Putamen (tissue), 1 donor: ENCODE data around the gene SCGB1C2.
"Not testable (repeated sequence)": the region's sequence is repeated elsewhere in the genome, so short reads cannot be mapped to it uniquely, and the experiment has no call there.

ENCODE experiments used
- DNase-seq: peaks from one replicate; pipeline ENCODE4 v3.0.0-alpha.2; 2016; ENCODE audit warnings: low spot score

Gene SCGB1C2

DNA sequence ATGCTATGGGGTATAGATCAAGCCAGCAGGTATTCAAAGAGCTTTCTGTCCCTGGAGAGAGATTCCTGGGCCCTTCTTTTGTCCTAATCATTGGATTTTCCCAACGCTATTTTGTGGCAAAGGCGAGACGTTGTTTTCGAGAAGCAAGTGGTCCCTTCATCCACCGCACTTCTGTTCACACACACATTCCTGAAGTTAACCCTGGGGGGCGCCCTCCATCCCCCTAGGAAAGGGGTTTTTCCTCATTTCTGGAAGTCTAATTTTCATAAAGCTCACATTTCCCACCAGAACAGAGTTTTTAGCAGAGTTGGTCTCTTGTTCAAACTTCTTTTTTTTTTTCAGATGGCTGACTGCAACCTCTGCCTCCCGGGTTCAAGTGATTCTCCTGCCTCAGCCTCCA is 11.9 kb downstream of the SCGB1C2 start:
- DNase-seq = no peak

- DNase-seq = no peak
Measured at GRCh38 chr17:149897-150584, 12.7 kb downstream of the SCGB1C2 start.

DNA sequence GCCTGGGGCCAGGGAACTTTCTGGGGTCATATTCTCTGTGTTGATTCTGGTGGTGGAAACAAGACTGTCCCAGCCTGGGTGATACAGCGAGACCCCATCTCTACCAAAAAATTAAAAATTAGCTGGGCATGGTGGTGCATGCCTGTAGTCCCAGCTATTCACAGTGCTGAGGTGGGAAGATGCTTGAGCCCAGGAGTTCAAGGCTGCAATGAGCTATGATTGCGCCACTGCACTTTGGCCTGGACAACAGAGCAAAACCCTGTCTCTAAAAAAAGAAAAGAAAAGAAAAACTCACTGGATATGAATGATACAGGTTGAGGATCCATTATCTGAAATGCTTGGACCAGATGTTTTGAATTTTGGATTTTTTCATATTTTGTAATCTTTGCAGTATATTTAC is 13.6 kb downstream of the SCGB1C2 start:
- DNase-seq = no peak

DNA sequence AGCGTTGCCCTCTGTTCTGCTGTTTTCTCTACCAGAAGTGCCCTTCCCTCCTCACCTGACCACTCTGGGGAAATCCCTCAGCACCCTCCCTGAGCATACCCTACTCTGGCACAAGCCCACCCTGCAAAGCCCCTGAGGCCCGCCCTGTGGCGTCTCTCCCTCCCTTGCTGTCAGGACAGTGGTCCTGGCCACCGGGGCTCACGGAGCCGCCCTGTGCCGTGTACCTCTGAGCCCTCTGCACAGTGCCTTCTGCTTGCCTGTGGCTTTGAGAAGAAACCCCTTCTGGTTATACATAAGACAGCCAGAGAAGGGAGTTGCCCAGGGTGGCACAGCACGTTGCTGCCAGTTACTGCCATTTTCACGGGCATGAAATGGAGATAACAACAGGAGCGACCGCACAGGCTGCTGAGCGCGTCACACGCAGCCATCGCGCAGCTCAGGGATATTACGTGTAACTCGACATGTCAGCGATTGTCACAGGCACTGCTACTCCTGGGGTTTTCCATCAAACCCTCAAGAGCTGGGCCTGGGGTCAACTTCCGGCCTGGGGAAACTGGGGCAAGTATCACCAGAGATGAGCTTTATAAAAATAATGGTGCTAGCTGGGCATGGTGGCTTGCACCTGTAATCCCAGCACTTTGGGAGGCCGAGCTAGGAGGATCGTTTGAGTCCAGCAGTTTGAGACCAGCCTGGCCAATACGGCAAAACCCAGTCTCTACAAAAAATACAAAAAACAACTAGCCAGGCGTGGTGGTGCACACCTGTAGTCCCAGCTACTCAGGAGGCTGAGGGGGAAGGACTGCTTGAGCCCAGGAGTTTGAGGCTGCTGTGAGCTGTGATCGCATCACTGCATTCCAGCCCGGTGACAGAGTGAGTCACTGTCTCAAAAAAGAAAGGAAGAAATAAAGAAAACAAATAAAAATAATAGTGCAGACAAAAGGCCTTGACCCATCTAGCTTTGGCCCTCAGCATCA is 14.8 kb downstream of the SCGB1C2 start:
- DNase-seq = no peak

GRCh38 chr17:152860-153420 is 15.6 kb downstream of the SCGB1C2 start:
- no peak for DNase-seq

GRCh38 chr17:153851-154250 is 16.5 kb downstream of the SCGB1C2 start:
- DNase-seq = no peak

- no peak for DNase-seq
Measured at GRCh38 chr17:155576-155975, 18.2 kb downstream of the SCGB1C2 start.

GRCh38 chr17:156094-156621 is 18.8 kb downstream of the SCGB1C2 start:
- DNase-seq = no peak

GRCh38 chr17:156946-157345 is 19.6 kb downstream of the SCGB1C2 start:
- DNase-seq = no peak

- DNase-seq = no peak
Measured at GRCh38 chr17:157901-158300, 20.5 kb downstream of the SCGB1C2 start.

GRCh38 chr17:158379-158778 is 21.0 kb downstream of the SCGB1C2 start:
- no peak for DNase-seq

- no peak for DNase-seq
Measured at GRCh38 chr17:159609-160008, 22.2 kb downstream of the SCGB1C2 start.

DNA sequence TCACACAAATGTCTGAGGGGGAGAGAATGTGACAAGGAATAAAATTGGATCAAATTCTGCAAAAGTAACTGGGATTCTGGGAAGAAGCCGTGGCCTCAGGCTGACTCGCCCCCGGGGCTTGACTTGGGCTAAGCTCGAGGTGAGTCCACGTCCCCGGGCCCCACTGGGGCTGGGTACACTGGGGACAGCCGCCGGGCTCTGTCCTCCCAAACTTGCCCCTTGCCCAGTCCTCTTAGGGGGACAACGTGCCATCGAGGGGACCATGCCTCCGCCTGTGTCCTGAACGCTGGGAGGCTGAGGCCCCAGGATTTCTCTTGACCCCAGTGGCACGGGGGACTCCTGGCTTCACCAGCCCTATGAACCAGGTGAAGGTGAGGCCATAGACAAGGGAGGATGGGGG is 23.0 kb downstream of the SCGB1C2 start:
- no peak for DNase-seq

GRCh38 chr17:161481-161880 is 24.1 kb downstream of the SCGB1C2 start:
- DNase-seq = no peak

GRCh38 chr17:162689-163088 is 25.3 kb downstream of the SCGB1C2 start:
- DNase-seq = no peak

DNA sequence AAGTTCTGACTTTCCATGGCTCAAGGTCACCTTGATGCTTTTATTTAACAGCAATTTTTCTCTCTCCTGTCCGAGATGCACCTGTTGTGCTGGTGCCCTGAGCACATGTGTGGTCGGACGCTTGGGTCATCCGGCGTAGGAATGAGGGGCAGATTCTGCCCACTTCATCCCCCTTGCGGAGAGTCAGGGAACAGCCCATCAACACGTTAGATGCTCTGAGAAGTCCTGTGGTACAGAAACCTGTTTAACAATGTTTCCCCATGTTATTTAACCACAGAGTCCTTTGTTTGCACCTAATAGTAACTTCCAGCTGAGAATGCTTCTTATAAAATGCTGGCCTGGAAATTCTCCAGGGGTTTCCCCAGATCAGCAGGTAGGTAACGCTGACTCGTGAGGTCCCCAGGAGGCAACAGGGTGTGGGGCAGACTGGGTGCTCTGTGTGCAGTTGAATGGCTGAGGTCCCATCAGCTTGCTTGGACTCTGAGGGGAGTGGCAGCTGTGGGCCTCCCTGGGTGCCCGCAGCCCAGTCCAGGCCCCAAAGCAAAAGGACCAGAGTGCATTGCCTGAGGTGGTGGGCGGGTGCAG is 26.2 kb downstream of the SCGB1C2 start:
- no peak for DNase-seq

- DNase-seq = peak; percentile 41
Measured at GRCh38 chr17:164303-165235, 27.2 kb downstream of the SCGB1C2 start.

DNA sequence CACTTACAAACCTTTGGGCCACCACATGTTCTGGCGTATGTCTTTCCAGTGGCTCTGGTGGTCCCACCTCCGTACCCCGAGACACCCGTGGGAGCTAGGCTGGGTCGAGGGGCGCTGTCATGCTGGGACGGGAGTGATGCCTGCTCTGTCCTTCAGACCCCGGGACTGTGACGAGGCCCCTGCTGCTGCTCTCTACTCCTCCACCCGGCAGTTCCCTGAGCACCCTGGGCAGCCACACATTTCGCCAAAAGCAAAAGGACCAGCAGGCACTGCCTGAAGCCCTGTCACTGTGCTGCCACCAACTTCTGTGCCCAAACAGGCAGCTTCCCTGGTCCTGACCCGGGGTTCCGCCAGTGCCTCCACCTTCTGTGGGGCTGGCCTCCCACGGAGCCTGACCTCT is 28.6 kb downstream of the SCGB1C2 start:
- no peak for DNase-seq

GRCh38 chr17:168614-169013 is 31.2 kb downstream of the SCGB1C2 start:
- not testable (repeated sequence) for DNase-seq

GRCh38 chr17:170130-170670 is 32.8 kb downstream of the SCGB1C2 start:
- DNase-seq = no peak

GRCh38 chr17:171871-172270 is 34.5 kb downstream of the SCGB1C2 start:
- DNase-seq = no peak
